ENCODE data around the gene UBC. TPM values are rescaled to one million over a fixed set of nuclear protein-coding genes. Genes with fewer than 3 reads are reported as not detected.
"Not testable (repeated sequence)": the region's sequence is repeated elsewhere in the genome, so short reads cannot be mapped to it uniquely, and the experiment has no call there.

The UBC gene
- total and polyA plus RNA-seq, 11 donors: 811 to 2,185 (median 1,239) TPM

GRCh38 chr12:124898200-124898922, 16.1 kb downstream of the UBC start:
- DNase-seq: peak in 3 of 5 donors; percentile 37 to 67 (median 45)

GRCh38 chr12:124896461-124896860, 18.0 kb downstream of the UBC start:
- no peak for DNase-seq
- Histone ChIP-seq H3K4me3 (no peak overlapping the region), H3K27me3 (no peaks in the 10 kb centered on the region), H3K4me1 (peaks cover 0 to 14% (median 0%) of the 10 kb centered on the region in 12 donors), H3K27ac (no peak overlapping the region), H3K9me3 (no peaks in the 10 kb centered on the region), H3K36me3 (no peaks in the 10 kb centered on the region)
- no peak for TF ChIP-seq POLR2A (IDR thresholded peaks at IDR 0.05)
- no peak for TF ChIP-seq CTCF (IDR thresholded peaks at IDR 0.05)
- ATAC-seq: no peak
- 85 to 94% (median 90%) methylated on average over 5 of the region's 5 CpGs for WGBS, 4 donors
- intact Hi-C loops (cut with DNase I): loop anchor here in 3 of 10 donors (5.0 to 10.0 kb wide), 3 partner anchors 34 to 862 kb away; partner anchors contain the start of gene SCARB1 (in 1 of the 3)

More at GRCh38 chr12:124898200-124898922, 16.1 kb downstream of the UBC start:
- 30 to 51% (median 38%) methylated on average over 18 of the region's 18 CpGs for WGBS, 4 donors
- H3K27ac ChIP-seq: no peak overlapping the region
- no peak for TF ChIP-seq POLR2A (IDR thresholded peaks at IDR 0.05)
- TF ChIP-seq CTCF (IDR thresholded peaks at IDR 0.05): peak in 11 of 12 donors; percentile 21 to 57 (median 45)
- H3K9me3 ChIP-seq: no peaks in the 10 kb centered on the region
- H3K4me3 ChIP-seq: no peak overlapping the region
- no peaks in the 10 kb centered on the region for H3K36me3 ChIP-seq
- intact Hi-C loops (cut with DNase I): loop anchor here in 3 of 10 donors (5.0 to 10.0 kb wide), 3 partner anchors 36 to 864 kb away; partner anchors contain the start of gene SCARB1 (in 1 of the 3)
- H3K4me1 ChIP-seq: peaks cover 0 to 14% (median 0%) of the 10 kb centered on the region in 12 donors
- no peaks in the 10 kb centered on the region for H3K27me3 ChIP-seq
- peak; percentile 50 to 74 (median 64) for ATAC-seq

- ATAC-seq (no peak), DNase-seq (no peak)
- no peaks in the 10 kb centered on the region for H3K27me3 ChIP-seq
- H3K4me3 ChIP-seq: no peak overlapping the region
- TF ChIP-seq CTCF (IDR thresholded peaks at IDR 0.05): no peak
- TF ChIP-seq POLR2A (IDR thresholded peaks at IDR 0.05): no peak
- no peak overlapping the region for H3K27ac ChIP-seq
- intact Hi-C loops (cut with DNase I): loop anchor here in 2 of 10 donors (10.0 kb wide), 2 partner anchors 579 to 859 kb away; no protein-coding TSS in a partner anchor
- no peaks in the 10 kb centered on the region for H3K36me3 ChIP-seq
- H3K9me3 ChIP-seq: no peaks in the 10 kb centered on the region
- H3K4me1 ChIP-seq: peaks cover 0 to 11% (median 0%) of the 10 kb centered on the region in 12 donors
- 93 to 95% (median 95%) methylated on average over 9 of the region's 9 CpGs for WGBS, 4 donors
Observed at GRCh38 chr12:124893792-124894516, 20.5 kb downstream of the UBC start.

- H3K4me3 ChIP-seq: no peak overlapping the region
- H3K4me1 ChIP-seq: peaks cover 0 to 14% (median 0%) of the 10 kb centered on the region in 12 donors
- intact Hi-C loops (cut with DNase I): no loop called here
- no peaks in the 10 kb centered on the region for H3K27me3 ChIP-seq
- no peak for TF ChIP-seq POLR2A (IDR thresholded peaks at IDR 0.05)
- no peak for TF ChIP-seq CTCF (IDR thresholded peaks at IDR 0.05)
- DNase-seq (no peak), ATAC-seq (no peak)
- H3K27ac ChIP-seq: peak overlapping the region in 1 of 12 donors; percentile 29
- 59 to 68% (median 65%) methylated on average over 2 of the region's 2 CpGs for WGBS, 4 donors
- H3K9me3 ChIP-seq: no peaks in the 10 kb centered on the region
- H3K36me3 ChIP-seq: no peaks in the 10 kb centered on the region
Observed at GRCh38 chr12:124888260-124888659, 26.2 kb downstream of the UBC start.

GRCh38 chr12:124887766-124888165, 26.7 kb downstream of the UBC start:
- 96 to 98% (median 97%) methylated on average over 9 of the region's 9 CpGs for WGBS, 4 donors
- intact Hi-C loops (cut with DNase I); H3K27ac ChIP-seq; H3K9me3 ChIP-seq; H3K27me3 ChIP-seq; DNase-seq; ATAC-seq; H3K36me3 ChIP-seq; H3K4me3 ChIP-seq: not testable (repeated sequence)
- peaks cover 0 to 14% (median 0%) of the 10 kb centered on the region in 12 donors for H3K4me1 ChIP-seq
